Right lobe of liver (tissue), 4 donors: Measurements from ENCODE around the gene KLRC1.

Experiments used
- POLR2A ChIP-seq: fragments of 450-650 bp; IDR thresholded peaks from one replicate; pipeline ENCODE4 v1.6.1; 2017; ENCODE audit warnings: antibody characterized with exemption, mild to moderate bottlenecking
- TF ChIP-seq, protein P1 (sequence below), 4 donors: fragments of 200-600 bp in 3 of 4; fragments of 450-650 bp in 1 of 4; IDR thresholded peaks; one replicate each; pipeline versions ENCODE4 v1.5.1 to v1.8.0; 2016 to 2022; ENCODE audit warnings: antibody characterized with exemption in 4 of 4, mild to moderate bottlenecking in 2 of 4
- donor health status: DM: no; HTN: no; CAD: no.
- donor health status: DM: no; HTN: no; CAD: no.
- donor health status: DM: no; HTN: yes; CAD: no.

DNA sequence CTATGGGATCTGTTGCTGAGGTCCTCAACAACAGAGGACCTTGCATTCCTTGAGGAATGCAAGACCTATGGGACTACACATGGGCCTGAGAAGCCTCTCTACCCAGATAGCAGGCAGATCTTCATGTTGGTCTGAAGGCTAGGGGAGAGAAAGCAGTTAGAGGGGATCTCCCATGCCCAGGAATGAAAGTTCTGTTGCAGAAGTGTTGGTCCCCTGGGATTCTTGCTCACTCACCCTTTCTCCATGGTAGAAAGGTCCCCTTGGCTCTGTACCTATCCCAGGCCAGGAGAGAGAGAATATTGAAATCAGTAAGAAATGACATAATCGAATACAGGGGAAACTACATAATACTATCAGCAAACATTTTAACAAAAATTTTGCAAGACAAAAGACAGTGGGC is 16.5 kb upstream of the KLRC1 start:
- TF ChIP-seq, protein P1, sequence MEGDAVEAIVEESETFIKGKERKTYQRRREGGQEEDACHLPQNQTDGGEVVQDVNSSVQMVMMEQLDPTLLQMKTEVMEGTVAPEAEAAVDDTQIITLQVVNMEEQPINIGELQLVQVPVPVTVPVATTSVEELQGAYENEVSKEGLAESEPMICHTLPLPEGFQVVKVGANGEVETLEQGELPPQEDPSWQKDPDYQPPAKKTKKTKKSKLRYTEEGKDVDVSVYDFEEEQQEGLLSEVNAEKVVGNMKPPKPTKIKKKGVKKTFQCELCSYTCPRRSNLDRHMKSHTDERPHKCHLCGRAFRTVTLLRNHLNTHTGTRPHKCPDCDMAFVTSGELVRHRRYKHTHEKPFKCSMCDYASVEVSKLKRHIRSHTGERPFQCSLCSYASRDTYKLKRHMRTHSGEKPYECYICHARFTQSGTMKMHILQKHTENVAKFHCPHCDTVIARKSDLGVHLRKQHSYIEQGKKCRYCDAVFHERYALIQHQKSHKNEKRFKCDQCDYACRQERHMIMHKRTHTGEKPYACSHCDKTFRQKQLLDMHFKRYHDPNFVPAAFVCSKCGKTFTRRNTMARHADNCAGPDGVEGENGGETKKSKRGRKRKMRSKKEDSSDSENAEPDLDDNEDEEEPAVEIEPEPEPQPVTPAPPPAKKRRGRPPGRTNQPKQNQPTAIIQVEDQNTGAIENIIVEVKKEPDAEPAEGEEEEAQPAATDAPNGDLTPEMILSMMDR (IDR thresholded peaks at IDR 0.05), result no peak
- no peak for TF ChIP-seq POLR2A
